ENCODE results near the gene GPR17.
A peak's percentile ranks its signal among the peaks of the same experiment; 100 is the strongest.

The GPR17 gene

DNA sequence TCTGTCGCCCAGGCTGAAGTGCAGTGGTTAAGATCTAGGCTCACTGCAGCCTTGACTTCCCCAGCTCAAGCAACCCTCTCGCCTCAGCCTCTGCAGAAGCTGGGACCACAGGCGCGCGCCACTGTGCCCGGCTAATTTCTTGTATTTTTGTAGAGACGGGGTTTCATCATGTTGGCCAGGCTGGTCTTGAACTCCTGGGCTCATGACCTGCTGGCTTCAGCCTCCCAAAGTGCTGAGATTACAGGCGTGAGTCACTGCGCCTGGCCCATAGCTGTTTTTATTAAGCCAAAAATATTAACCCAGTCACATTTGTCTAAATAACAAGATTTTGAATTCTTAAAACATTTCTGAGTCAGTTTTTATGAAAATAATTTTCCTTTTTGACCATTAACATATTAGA, 49.0 kb downstream of the GPR17 start:
- DNase-seq (ENCODE audit: low read depth): no peak

DNA sequence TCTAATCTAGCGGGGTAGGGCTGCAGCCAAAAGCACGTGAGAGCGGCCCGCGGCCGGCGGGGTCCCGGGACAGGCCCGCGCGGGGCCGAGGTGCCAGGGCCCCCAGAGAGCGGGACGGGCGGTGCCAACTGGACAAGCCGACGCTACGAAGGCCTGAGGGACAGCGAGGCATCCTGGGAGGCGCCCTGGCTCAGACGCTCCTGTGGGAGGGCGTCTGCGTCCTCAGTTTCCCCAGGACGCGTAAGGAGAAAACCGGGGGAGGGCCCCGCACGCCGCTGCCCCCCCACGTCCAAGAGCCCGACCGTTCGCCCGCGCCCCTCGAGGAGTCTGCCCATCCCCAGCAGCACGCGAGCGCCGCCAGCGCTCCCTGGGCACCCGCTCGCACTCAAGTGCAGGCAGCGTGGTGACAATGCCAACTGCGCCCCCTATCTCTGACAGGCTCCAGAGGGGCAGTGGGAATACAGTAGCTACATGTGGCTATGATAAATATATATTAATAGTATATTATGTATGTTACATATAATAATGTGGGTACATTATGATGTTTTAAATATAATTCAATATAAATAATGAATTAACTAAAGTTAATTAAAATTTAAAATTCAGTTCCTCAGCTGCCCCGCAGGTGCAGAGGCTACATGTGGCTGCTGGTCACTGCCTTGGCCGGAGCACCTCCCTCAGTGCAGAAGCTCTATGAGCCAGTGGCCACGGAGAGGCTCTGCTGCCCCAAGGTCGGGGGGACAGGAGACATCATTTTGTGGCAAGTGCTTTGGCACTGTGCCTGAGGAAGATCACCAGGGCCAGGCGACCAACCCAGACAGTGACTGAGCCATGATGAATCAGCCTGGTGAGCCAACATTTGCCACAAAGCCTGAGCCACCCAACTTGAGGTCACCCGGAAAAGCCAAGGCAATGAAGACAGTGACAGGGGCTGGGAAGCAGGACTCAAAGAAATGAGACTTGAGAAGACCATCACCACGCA, 49.8 kb downstream of the GPR17 start:
- DNase-seq (ENCODE audit: low read depth): no peak

DNA sequence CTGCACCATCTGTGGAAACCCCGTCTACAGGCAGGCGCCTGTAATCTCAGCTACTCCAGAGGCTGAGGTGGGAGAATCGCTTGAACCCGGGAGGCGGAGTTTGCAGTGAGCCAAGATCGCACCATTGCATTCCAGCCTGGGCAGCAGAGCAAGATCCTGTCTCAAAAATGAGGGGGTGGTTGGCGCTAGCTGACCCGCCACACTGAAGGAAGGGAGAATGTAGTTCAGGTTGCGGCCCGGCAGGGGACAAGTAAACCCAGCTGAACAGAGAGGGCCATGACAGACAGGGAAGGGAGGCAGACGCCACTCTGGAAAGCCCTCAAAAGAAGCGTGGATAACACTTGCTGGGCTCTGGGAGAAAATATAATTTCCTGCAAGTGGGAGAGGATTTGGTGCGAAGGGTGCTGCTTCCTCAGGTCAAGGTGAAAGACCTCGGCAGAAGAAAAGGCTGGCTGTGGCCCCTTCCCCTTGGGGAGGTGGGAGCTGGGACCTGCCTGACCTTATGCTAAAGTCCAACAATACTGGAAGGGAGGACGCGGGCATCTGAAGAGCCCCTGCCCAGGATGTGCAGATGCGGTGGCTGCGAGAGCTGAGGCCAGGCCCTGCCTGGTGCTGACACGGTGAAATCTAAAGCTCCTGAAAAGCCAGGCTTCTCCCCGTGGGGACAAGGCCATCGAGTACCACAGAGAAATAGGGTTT, 51.7 kb downstream of the GPR17 start:
- DNase-seq (ENCODE audit: low read depth): no peak

GRCh38 chr2:127698553-127699355, 52.8 kb downstream of the GPR17 start:
- DNase-seq (ENCODE audit: low read depth): no peak

DNA sequence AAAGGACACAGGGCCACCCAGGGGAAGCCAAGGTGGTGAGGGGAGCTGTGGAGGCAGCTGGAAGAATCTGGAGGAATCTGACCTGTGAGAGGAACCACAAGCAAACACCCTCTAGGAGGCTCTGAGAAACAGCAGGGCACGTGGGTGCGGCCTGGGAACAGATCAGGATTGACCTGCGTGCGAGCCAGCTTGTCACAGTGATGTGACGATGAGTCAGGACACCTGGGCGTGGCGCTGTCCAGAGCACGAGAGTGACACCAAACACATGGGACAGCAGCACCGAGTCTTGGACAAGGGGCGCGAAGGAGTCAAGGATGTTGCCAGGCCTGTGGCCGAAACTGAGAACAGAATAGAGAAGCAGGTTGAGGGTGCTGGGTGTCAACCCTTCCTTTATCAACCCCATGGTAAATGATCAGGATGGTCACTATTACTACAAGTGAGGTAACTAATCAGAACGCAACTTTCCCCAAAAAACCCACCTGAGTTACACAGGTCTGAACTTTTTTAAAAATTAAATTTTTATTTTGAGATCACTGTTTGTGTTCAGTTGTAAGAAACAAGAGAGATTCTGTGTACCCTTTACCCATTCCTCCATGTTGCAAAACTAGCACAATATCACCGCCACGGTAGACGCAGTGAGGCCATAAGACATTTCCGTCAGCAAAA, 54.7 kb downstream of the GPR17 start:
- no peak for DNase-seq (ENCODE audit: low read depth)

GRCh38 chr2:127701193-127701650, 55.3 kb downstream of the GPR17 start, which contains the start of gene SFT2D3:
Gene SFT2D3, plus strand, starts transcription at chr2:127701497. Its CDS starts 32 bp downstream, at chr2:127701529.
- DNase-seq (ENCODE audit: low read depth): peak; percentile 79

DNA sequence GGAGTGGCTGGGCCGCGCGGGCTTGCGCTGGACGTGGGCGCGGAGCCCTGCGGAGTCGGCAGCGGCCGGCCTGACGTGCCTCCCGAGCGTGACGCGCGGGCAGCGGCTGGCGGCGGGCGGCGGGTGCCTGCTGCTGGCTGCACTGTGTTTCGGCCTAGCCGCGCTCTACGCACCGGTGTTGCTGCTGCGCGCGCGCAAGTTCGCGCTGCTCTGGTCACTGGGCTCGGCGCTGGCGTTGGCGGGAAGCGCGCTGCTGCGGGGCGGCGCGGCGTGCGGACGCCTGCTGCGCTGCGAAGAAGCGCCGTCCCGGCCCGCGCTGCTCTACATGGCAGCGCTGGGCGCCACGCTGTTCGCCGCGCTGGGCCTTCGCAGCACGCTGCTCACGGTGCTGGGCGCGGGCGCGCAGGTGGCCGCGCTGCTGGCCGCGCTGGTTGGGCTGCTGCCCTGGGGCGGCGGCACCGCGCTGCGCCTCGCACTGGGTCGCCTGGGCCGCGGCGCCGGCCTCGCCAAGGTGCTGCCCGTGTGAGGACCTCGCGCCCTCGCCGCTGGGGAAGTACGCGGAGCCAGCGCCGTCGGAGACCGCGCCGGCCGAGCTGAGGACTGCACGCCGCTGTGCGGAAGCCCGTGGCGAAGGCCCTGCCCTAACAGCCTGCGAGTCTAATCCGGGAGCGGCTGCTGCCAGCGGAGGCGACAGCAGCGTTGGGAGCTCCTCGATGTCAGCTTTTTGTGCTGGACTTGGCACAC, 55.9 kb downstream of the GPR17 start:
- peak; percentile 70 for DNase-seq (ENCODE audit: low read depth)
